GM11168 (cell line): Measurements from ENCODE around the gene KANSL2.
"Not testable (repeated sequence)": the region's sequence is repeated elsewhere in the genome, so short reads cannot be mapped to it uniquely, and the experiment has no call there.

Experiments
- in situ Hi-C: fragments of 300-500 bp; cut with MboI; formaldehyde crosslinking; loops from one replicate; pipeline ENCODE4 v1.12.0; 2022; ENCODE audit warnings: low sequenced_read_pairs; ENCODE audit not compliant: unreplicated experiment

Gene KANSL2, protein sequence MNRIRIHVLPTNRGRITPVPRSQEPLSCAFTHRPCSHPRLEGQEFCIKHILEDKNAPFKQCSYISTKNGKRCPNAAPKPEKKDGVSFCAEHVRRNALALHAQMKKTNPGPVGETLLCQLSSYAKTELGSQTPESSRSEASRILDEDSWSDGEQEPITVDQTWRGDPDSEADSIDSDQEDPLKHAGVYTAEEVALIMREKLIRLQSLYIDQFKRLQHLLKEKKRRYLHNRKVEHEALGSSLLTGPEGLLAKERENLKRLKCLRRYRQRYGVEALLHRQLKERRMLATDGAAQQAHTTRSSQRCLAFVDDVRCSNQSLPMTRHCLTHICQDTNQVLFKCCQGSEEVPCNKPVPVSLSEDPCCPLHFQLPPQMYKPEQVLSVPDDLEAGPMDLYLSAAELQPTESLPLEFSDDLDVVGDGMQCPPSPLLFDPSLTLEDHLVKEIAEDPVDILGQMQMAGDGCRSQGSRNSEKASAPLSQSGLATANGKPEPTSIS

DNA sequence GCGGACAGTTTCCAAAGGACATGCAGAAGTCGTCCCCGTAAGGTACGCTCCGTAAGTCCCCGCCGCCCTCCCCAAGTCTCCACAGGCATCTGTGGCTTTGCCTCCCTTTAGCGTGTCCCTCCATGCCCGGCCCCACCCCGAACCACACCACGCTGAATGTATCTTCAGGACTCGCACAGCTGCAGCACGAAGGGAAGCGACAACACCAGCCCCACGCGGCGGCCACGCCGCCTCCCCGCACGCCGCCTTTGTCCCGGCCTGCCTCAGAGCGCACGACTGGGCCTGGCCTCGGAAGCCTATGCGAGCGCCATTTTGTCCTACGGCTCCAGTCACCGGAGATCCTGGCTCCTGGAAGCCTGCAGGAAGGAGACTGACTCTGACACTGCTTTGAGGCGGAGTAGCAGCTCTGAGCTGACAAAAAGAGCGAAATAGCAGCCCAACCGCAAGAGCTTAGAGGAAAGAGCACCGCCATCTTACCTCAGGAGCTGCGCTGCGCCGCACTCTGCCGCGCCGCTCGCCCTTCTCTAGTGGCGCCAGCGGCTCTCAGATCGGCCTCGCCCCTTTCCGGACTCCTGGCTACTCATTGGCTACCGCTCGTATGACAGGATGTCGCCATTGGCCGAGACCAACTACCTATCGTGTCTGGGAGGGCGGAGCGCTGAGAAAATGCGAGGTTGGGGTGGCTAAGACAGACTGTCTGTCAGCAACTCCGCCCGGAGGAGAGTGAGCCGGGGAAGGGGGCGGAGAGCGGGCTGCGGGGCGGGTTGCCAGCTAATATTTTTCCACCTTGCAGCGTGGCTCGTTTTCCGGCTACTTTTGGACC lies at the start of gene KANSL2:
Gene KANSL2 (minus strand): TSS at position 529 of the 823 bp plus-strand sequence. CDS start 606 bp downstream, outside the sequence.
- in situ Hi-C loops = no loop called here

DNA sequence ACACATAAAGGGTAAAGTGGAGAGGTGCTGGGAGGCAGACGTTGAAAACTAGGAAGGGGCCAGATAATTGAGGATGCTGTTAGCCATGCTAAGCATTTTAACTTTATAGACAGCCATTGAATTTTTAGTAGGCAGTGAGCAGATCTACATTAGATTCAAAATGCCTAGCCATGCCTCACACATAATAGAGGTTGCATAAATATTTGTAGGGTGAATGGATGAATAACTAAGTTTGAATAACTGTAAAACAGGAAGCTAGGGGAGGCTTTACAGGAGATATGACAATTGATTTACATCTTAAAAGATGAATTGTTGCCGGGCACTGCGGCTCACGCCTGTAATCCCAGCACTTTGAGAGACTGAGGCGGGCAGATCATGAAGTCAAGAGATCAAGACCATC lies 46.8 kb upstream of the KANSL2 start:
- in situ Hi-C loops = no loop called here

DNA sequence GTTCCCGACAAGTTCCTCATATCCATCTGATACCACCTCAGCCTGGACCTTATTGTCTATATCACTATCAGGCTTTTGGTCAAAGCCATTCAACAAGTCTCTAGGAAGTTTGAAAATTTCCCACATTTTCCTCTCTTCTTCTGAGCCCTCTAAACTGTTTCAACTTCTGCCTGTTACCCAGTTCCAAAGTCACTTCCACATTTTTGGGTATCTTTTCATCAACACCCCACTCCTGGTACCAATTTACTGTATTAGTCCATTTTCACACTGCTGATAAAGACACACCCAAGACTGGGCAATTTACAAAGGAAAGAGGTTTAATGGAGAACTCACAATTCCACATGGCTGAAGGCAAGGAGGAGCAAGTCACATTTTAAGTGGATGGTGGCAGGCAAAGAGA lies 38.7 kb upstream of the KANSL2 start:
- in situ Hi-C loops = not testable (repeated sequence)

GRCh38 chr12:48720171-48720570 lies 38.1 kb upstream of the KANSL2 start:
- in situ Hi-C loops = not testable (repeated sequence)

GRCh38 chr12:48719002-48719401 lies 37.0 kb upstream of the KANSL2 start:
- in situ Hi-C loops = not testable (repeated sequence)

DNA sequence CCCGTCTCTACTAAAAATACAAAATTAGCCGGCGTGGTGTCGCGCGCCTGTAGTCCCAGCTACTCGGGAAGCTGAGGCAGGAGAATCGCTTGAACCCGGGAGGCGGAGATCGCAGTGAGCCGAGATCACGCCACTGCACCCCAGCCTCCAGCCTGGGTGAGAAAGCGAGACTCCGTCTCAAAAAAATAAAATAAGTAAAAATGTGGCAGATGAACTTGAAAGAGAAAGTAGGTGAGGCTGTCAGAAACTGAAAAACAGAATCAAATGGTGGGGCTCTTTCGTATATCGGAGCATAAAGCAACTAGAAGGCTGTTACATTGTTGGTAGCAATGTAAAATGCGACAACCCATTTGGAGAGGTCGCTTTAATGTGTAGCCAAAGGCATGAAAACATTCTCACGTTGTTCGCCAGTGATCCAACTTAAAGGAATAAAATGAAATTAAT lies 35.2 kb upstream of the KANSL2 start:
- in situ Hi-C loops = no loop called here

GRCh38 chr12:48716493-48717251 lies 34.6 kb upstream of the KANSL2 start, which contains the start of gene CCNT1:
Gene CCNT1 (minus strand): TSS chr12:48716707. CDS start chr12:48716675, 32 bp downstream.
- in situ Hi-C loops = no loop called here

- in situ Hi-C loops = no loop called here
These were observed 34.1 kb upstream of the KANSL2 start for GRCh38 chr12:48716168-48716492.

GRCh38 chr12:48712209-48712608 lies 30.2 kb upstream of the KANSL2 start:
- in situ Hi-C loops = no loop called here

GRCh38 chr12:48698822-48699221 lies 16.8 kb upstream of the KANSL2 start:
- in situ Hi-C loops = not testable (repeated sequence)

- in situ Hi-C loops = no loop called here
These were observed 14.6 kb upstream of the KANSL2 start for GRCh38 chr12:48696626-48697025.

DNA sequence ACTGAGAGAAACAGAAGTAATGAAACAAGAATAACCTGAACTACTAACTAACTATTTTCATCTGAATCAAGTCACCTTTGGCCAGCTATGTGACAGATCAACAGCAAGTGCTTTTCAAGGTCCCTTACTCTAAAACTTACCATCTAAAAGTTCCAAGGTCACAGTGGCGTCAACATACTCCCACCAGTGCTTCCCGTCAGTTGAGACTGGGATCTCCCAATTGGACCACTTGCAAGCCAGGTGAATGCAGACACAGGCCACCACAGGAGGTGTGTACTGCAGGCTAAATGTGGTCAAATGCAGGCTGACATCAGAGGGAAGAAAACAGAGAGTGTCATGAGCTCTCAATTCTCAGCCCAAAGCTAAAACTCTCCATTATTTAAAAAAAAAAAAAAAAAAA lies 13.8 kb upstream of the KANSL2 start:
- in situ Hi-C loops = no loop called here

GRCh38 chr12:48694038-48694437 lies 12.0 kb upstream of the KANSL2 start:
- in situ Hi-C loops = no loop called here

GRCh38 chr12:48693572-48693971 lies 11.5 kb upstream of the KANSL2 start:
- in situ Hi-C loops = no loop called here

DNA sequence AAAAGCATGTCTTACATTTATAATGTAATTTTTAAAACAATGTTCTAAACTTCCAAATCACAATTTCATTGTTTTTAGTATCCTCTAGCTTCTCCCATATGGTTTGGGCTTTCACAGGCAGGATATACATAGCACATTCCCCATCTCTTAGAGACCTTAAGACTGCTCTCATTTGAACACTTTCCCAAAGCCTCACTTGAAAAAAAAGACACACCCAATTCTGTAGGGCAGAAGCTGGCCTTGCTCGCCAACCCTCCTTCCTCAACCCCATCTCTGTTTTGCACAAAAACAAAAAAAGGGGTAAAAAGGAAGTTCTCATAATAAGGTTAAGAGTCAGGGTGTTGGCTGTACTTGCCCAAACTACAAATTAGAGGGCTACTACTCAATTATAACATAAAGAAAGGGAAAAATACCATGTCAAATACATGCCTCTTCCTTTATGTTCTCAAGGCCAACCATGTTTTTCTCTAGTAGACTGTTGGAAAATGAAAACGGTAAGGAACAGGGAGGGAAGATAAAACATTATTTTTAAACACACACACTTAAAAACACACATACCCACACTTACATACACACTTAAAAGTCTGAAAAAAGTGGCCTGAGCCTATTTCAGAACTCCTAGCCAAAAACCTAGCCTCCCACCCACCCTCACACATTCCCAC lies 9.9 kb upstream of the KANSL2 start:
- in situ Hi-C loops = no loop called here

DNA sequence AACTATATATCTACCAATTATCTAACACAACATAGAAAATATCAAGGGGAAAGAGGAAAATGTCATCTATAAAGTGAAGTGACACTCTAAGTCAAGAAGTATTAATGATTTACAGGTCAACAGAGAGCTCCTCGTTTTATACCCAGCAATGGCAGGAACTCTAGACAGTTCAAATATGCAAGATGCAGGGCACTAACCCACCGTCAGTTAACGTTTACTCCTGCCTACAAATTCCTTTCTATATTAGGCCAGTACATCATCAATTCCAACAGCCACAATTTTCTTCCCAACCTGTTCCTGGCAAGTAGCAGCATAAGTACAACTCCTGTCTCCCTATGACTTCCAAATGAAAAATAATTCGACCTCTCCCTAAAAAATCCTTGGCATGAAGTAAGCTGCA lies 9.0 kb upstream of the KANSL2 start:
- in situ Hi-C loops = no loop called here

DNA sequence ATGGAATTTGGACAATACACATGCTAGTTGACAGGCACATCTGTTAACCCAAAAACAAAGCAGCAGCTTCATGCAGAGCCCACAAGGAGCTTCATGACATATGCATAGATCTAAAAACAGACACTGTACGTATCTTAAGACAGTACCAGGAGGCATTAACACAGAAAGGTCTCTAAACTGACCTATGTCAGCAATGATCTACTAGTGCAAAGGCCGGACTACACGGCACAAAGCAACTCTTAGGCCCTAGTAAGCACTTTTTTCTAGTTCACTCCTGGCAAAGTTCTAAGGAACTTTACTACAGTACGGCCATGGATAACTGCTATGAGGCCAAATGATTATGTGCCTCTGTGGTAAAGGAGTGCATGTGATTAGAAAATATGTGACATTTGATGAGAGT lies 8.4 kb upstream of the KANSL2 start:
- in situ Hi-C loops = no loop called here

DNA sequence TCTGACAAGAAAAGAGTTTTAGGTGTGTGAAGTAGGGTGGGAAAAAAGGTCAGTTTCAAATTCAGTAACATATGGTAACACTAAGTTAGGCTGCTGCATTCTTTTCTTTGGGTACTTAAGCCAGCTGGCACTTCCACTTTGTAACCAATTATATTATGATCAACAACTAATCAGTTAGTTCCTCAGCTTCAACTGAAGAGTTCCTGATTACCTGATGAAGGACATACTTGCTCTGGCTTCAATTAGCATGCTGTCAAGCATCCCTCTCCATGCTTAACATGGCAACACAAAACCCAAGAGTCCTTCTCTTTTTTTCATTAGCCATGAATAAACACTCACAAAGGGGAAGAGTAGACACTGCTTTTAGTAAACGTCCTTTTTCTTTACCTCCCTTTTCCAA lies 6.8 kb upstream of the KANSL2 start:
- in situ Hi-C loops = no loop called here

DNA sequence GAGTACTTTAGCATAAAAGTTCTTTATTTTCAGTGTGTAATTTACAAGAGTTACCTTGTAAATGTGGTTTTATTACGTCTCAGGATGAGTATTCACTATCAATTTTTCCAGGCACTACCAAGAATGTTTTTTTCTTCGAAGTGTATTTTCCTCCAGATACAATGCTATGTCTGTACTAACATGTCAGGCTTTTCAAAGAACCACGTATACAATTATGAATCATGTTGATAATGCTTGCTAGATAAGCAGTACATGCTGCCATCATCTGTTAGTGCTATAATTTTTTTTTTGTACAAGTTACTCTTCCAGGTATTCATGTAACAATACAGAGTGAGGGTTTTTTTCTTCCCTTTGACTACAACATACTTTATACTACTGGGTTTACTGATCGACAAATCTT lies 5.6 kb upstream of the KANSL2 start:
- in situ Hi-C loops = no loop called here
